Sigmoid colon (tissue), 7 donors: ENCODE measurements around the gene SELENOV. TPM values are rescaled to one million over a fixed set of nuclear protein-coding genes. Genes with fewer than 3 reads are reported as not detected.
A peak's percentile ranks its signal among the peaks of the same experiment; 100 is the strongest.

Experiments used
- DNase-seq: peaks from one replicate; pipeline ENCODE4 v3.0.0-alpha.2; 2019
- H3K27ac ChIP-seq, 4 donors: fragments of 200-600 bp; sonication (generic); one replicate each; pipeline ENCODE4 v1.5.1; 2016 to 2019; ENCODE audit warnings: mild to moderate bottlenecking in 1 of 4
- H3K27me3 ChIP-seq, 3 donors: fragments of 200-600 bp; sonication (generic); one replicate each; pipeline ENCODE4 v1.5.1; 2019; ENCODE audit warnings: mild to moderate bottlenecking in 1 of 3
- H3K36me3 ChIP-seq, 4 donors: fragments of 200-600 bp; sonication (generic); one replicate each; pipeline ENCODE4 v1.5.1; 2016 to 2019
- H3K4me1 ChIP-seq, 4 donors: fragments of 200-600 bp; sonication (generic); one replicate each; pipeline ENCODE4 v1.5.1; 2017 to 2019
- H3K4me3 ChIP-seq, 4 donors: fragments of 200-600 bp; sonication (generic); one replicate each; pipeline ENCODE4 v1.5.1; 2017 to 2019; ENCODE audit warnings: mild to moderate bottlenecking in 2 of 4, moderate library complexity in 1 of 4
- H3K9me3 ChIP-seq, 4 donors: fragments of 200-600 bp in 3 of 4; sonication (generic) in 3 of 4; one replicate each; pipeline versions ENCODE4 v1.5.1 to v1.6.1; 2013 to 2019
- CTCF ChIP-seq, 4 experiments: fragments of 450-650 bp in 3 of 4; fragments of 200-600 bp in 1 of 4; IDR thresholded peaks; one replicate each; pipeline ENCODE4 v1.5.1; 2016 to 2019; ENCODE audit warnings: antibody characterized with exemption in 4 of 4, mild to moderate bottlenecking in 3 of 4, moderate library complexity in 2 of 4
- EP300 ChIP-seq, 4 donors: sonication (generic); formaldehyde crosslinking; IDR thresholded peaks; one replicate each; pipeline ENCODE4 v1.6.1; 2017; ENCODE audit warnings: antibody characterized with exemption in 4 of 4
- POLR2A ChIP-seq, 2 donors: fragments of 450-650 bp; IDR thresholded peaks; one replicate each; pipeline ENCODE4 v1.6.1; 2016; ENCODE audit warnings: antibody characterized with exemption in 2 of 2, mild to moderate bottlenecking in 2 of 2, moderate library complexity in 2 of 2
- POLR2AphosphoS5 ChIP-seq, 4 donors: sonication (generic); formaldehyde crosslinking; IDR thresholded peaks; one replicate each; pipeline ENCODE4 v1.6.1; 2017; ENCODE audit warnings: antibody characterized with exemption in 4 of 4
- WGBS, 2 donors: extraction: QIAGEN DNeasy Blood & Tissue Kit; methylation state at CpG; one replicate each; pipeline ENCODE4 v1.1.7; 2013; 5-methylcytosine and 5-hydroxymethylcytosine counted together
- intact Hi-C: fragments of 100-400 bp; cut with DNase I; formaldehyde crosslinking; loops from one replicate; pipeline ENCODE4 v1.15.1; 2023
- polyA plus RNA-seq, 3 donors: library from polyadenylated mRNA; stranded (reverse); fragments of 200-250 nt; gene quantifications; one replicate each; pipeline ENCODE4 v1.2.3, GENCODE V29; 2013
- total RNA-seq, 4 donors: library from RNA; depleted of rRNA; stranded (reverse); fragments of >200 nt; gene quantifications; one replicate each; pipeline ENCODE4 v1.1.0, GENCODE V29; 2016
- donor health status: healthy with polysubstance abuse.
- donor health status: Bipolar disorder and iron deficiency.
- donor health status: healthy.

Gene SELENOV
- total and polyA plus RNA-seq, 7 donors: not detected

- Histone ChIP-seq H3K4me3 (peak within 1 kb of the TSS; percentile 77 to 91 (median 86)), H3K27ac (peak within 1 kb of the TSS; percentile 96 to 99 (median 98)), H3K4me1 (peaks cover 0 to 30% (median 24%) of the 10 kb centered on the region in 4 donors), H3K27me3 (no peaks in the 10 kb centered on the region), H3K9me3 (no peaks in the 10 kb centered on the region), H3K36me3 (no peaks in the 10 kb centered on the region)
- intact Hi-C loops: loop anchor here (2.0 kb wide), 1 partner anchor 95 kb away; the partner anchor contains the start of gene SUPT5H
- WGBS, 2 donors: 0 to 1% methylated on average over 84 of the region's 84 CpGs
- DNase-seq: peak; percentile 98
- TF ChIP-seq POLR2A (IDR thresholded peaks at IDR 0.05): peak; percentile 77 to 87
- peak; percentile 77 to 80 (median 78) for TF ChIP-seq CTCF (IDR thresholded peaks at IDR 0.05)
- TF ChIP-seq POLR2AphosphoS5 (IDR thresholded peaks at IDR 0.05): peak; percentile 92 to 98 (median 94)
- TF ChIP-seq EP300 (IDR thresholded peaks at IDR 0.05): no peak
Measured at GRCh38 chr19:39539518-39540332, 24.8 kb downstream of the SELENOV start, which contains the start of gene EID2. Gene EID2 (minus strand): TSS chr19:39540161. CDS start chr19:39540079, 82 bp downstream.

- no peak for DNase-seq
- Histone ChIP-seq H3K9me3 (no peaks in the 10 kb centered on the region), H3K27ac (peak overlapping the region; percentile 96 to 99 (median 98)), H3K27me3 (no peaks in the 10 kb centered on the region), H3K36me3 (no peaks in the 10 kb centered on the region), H3K4me3 (peak overlapping the region in 3 of 4 donors; percentile 77 to 91 (median 81)), H3K4me1 (peaks cover 0 to 30% (median 24%) of the 10 kb centered on the region in 4 donors)
- no peak for TF ChIP-seq POLR2AphosphoS5 (IDR thresholded peaks at IDR 0.05)
- no peak for TF ChIP-seq CTCF (IDR thresholded peaks at IDR 0.05)
- TF ChIP-seq POLR2A (IDR thresholded peaks at IDR 0.05): no peak
- no peak for TF ChIP-seq EP300 (IDR thresholded peaks at IDR 0.05)
- intact Hi-C loops: no loop called here
- whole genome bisulfite sequencing, 2 donors: 3 to 13% methylated on average over 10 of the region's 10 CpGs
Measured at GRCh38 chr19:39540333-39540673, 25.4 kb downstream of the SELENOV start.

- Histone ChIP-seq H3K27me3 (no peaks in the 10 kb centered on the region), H3K4me1 (peaks cover 0 to 29% (median 24%) of the 10 kb centered on the region in 4 donors), H3K4me3 (no peak overlapping the region), H3K9me3 (no peaks in the 10 kb centered on the region), H3K36me3 (no peaks in the 10 kb centered on the region), H3K27ac (no peak overlapping the region)
- no peak for TF ChIP-seq POLR2AphosphoS5 (IDR thresholded peaks at IDR 0.05)
- TF ChIP-seq POLR2A (IDR thresholded peaks at IDR 0.05): no peak
- no peak for TF ChIP-seq EP300 (IDR thresholded peaks at IDR 0.05)
- TF ChIP-seq CTCF (IDR thresholded peaks at IDR 0.05): no peak
- 59 to 67% methylated on average over 2 of the region's 2 CpGs for WGBS, 2 donors
- intact Hi-C loops: no loop called here
- DNase-seq: no peak
Measured at GRCh38 chr19:39542206-39542605, 27.3 kb downstream of the SELENOV start.

- H3K4me3 ChIP-seq: no peak overlapping the region
- H3K36me3 ChIP-seq: no peaks in the 10 kb centered on the region
- no peaks in the 10 kb centered on the region for H3K27me3 ChIP-seq
- TF ChIP-seq EP300 (IDR thresholded peaks at IDR 0.05) (no peak), CTCF (IDR thresholded peaks at IDR 0.05) (no peak), POLR2A (IDR thresholded peaks at IDR 0.05) (no peak), POLR2AphosphoS5 (IDR thresholded peaks at IDR 0.05) (no peak)
- intact Hi-C loops: no loop called here
- no peak overlapping the region for H3K27ac ChIP-seq
- peaks cover 0 to 17% (median 14%) of the 10 kb centered on the region in 4 donors for H3K4me1 ChIP-seq
- H3K9me3 ChIP-seq: no peaks in the 10 kb centered on the region
- no peak for DNase-seq
- WGBS, 2 donors: 88 to 92% methylated on average over 3 of the region's 3 CpGs
Measured at GRCh38 chr19:39543477-39543857, 28.5 kb downstream of the SELENOV start.
